BJ (cell line): Measurements from ENCODE around the gene KCND3. TPM values are rescaled to one million over a fixed set of nuclear protein-coding genes. Genes with fewer than 3 reads are reported as not detected.

ENCODE experiments used
- CTCF ChIA-PET: fragments of 350-600 bp; formaldehyde crosslinking; extraction: SDS; loops from one replicate; lab custom pipeline; 2021; ENCODE audit warnings: antibody characterized with exemption, inconsistent platforms; lab: Yijun Ruan, JAX
- POLR2A ChIA-PET: fragments of 300-600 bp; sonication (Branson Sonifier 250); formaldehyde crosslinking; extraction: SDS; loops from one replicate; lab custom pipeline; 2021; ENCODE audit warnings: antibody characterized with exemption; lab: Charles Lee
- DNase-seq: peaks from one replicate; pipeline ENCODE4 v3.0.0-alpha.2; 2011; ENCODE audit warnings: low read depth
- H3K27me3 ChIP-seq: 2 replicates; pipeline ENCODE4 v1.6.0; 2011; ENCODE audit warnings: low read length; ENCODE audit not compliant: control insufficient read depth, insufficient read depth
- H3K36me3 ChIP-seq: 2 replicates; pipeline ENCODE4 v1.5.1; 2011; ENCODE audit warnings: low read length; ENCODE audit not compliant: control insufficient read depth, insufficient read depth
- H3K4me3 ChIP-seq: 2 replicates; pipeline ENCODE4 v1.5.1; 2011; ENCODE audit warnings: low read depth, mild to moderate bottlenecking, control low read depth, low read length
- polyA plus RNA-seq: library from polyadenylated mRNA; depleted of rRNA; stranded (reverse); fragments of >200 nt; gene quantifications from 2 replicates; pipeline ENCODE4 v1.2.3, GENCODE V29; 2011
- TF ChIP-seq, protein P1 (sequence below): IDR thresholded peaks from 2 replicates; pipeline ENCODE4 v1.5.1; 2011; ENCODE audit warnings: low read depth, mild to moderate bottlenecking, control low read depth, inconsistent platforms, low read length, moderate library complexity; ENCODE audit not compliant: insufficient read depth

KCND3 gene
- polyA plus RNA-seq, 1 experiment = 3.6 TPM

DNA sequence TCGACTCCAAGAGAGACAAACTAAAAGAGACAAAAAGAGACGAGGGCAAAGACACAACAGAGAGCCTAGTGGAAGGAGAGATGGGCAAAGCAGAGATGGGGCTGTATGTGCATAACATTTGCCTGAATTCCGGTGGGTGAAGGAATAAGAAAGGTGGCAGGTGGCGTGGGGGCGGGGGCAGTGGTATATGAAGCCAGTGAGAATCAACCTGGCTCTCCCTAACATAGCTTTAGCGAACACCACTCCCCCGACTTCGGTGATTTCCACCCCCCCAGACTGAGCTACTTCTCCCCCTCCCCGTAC lies 251.4 kb downstream of the KCND3 start:
- TF ChIP-seq, protein P1, sequence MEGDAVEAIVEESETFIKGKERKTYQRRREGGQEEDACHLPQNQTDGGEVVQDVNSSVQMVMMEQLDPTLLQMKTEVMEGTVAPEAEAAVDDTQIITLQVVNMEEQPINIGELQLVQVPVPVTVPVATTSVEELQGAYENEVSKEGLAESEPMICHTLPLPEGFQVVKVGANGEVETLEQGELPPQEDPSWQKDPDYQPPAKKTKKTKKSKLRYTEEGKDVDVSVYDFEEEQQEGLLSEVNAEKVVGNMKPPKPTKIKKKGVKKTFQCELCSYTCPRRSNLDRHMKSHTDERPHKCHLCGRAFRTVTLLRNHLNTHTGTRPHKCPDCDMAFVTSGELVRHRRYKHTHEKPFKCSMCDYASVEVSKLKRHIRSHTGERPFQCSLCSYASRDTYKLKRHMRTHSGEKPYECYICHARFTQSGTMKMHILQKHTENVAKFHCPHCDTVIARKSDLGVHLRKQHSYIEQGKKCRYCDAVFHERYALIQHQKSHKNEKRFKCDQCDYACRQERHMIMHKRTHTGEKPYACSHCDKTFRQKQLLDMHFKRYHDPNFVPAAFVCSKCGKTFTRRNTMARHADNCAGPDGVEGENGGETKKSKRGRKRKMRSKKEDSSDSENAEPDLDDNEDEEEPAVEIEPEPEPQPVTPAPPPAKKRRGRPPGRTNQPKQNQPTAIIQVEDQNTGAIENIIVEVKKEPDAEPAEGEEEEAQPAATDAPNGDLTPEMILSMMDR = no peak
- no peaks in the 10 kb centered on the region for H3K27me3 ChIP-seq
- peak overlapping the region; percentile 62 for H3K4me3 ChIP-seq
- POLR2A ChIA-PET = no interaction called here
- no peak for DNase-seq
- CTCF ChIA-PET = interaction anchor here (0.7 to 4.0 kb wide), 5 partner anchors 8 to 230 kb away, joined by 3 to 14 read pairs (median 3); no protein-coding TSS in a partner anchor
- H3K36me3 ChIP-seq = no peaks in the 10 kb centered on the region

DNA sequence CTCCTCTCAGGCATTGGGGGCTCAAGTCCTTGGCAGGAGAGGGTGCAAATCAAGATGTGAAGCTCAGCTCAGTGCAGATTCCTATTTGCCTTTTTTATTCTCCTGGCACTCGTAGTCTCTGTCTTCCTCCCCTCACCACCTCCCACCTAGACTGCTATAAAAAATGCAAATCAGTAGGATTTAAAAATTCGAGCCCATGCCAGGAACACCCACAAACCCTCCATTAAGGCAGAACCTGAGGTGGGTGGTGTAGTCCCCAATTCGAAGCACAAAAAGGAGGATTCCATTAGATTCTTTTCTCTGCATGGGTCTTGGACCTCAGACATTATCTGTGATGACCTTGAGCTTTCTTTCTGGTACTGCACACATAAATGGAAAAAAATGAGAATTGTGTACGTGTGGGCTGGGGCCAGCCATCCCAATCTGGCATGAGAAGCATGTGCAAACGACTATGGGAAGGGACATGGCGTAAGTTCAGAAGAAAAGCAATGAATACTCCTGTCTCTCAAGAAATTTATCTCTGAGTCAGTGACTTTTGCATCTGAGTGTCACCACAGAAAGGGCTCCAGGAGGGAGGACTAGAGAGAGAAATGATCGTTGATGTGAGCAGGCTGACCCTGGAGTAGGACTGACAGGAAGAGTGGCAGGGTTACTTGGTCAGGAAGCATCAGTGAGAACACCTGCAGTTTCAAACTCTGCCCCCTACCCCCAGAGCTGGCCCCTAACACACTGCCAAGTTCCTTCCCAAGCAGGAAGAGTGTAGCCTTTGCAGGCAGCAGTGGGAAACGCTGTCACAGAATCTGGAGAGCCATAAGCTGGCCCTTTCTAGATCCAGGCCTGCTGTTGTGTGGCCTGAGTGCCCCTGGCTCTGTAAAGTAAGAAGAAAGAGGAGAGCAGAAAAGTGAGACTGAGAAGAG lies 252.0 kb downstream of the KCND3 start:
- Histone ChIP-seq H3K27me3 (no peaks in the 10 kb centered on the region), H3K36me3 (no peaks in the 10 kb centered on the region), H3K4me3 (peak overlapping the region; percentile 62; the same call in 1 of the 2 replicates)
- DNase-seq = no peak
- POLR2A ChIA-PET = no interaction called here
- CTCF ChIA-PET = interaction anchor here (0.5 to 3.0 kb wide), 8 partner anchors 8 to 29 kb away, joined by 3 to 12 read pairs (median 3); no protein-coding TSS in a partner anchor
- TF ChIP-seq, protein P1 = no peak

DNA sequence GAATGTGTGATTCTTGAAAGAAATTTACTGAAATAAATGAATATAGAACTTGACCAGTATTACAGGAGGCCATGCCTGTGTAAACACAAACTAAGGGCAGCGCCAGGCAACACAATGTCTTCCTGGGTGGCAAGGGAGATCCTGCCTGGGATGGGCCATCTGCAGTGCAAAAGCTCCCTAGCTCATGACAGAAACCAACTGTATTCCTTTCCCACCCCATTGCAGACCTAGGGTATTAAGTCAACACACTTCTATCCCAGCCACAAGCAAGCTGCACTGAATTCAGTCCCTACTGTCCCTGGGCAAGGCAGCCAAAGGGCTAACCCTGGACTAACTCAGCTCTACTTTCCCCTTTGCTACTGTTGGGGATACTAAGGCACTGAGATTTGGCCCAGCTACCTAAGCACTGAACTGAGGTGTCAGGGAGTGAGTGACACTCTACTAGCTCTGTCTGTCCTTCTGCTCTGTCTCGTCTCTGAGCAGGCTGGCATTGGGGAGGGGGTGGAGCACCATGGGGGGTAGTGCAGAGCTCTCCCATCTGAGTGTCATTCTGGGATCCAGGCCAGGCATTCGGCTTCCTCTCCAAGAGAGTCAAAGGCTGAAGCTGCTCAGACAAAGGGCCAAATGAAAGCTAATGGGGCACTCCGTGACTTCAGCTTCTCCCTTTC lies 252.8 kb downstream of the KCND3 start:
- ChIA-PET POLR2A (interaction anchor here (0.6 kb wide), 1 partner anchor 32 kb away, joined by 5 read pairs; no protein-coding TSS in a partner anchor), CTCF (interaction anchor here (0.5 to 3.0 kb wide), 6 partner anchors 10 to 23 kb away, joined by 3 to 12 read pairs (median 4); no protein-coding TSS in a partner anchor)
- no peak overlapping the region for H3K4me3 ChIP-seq
- no peaks in the 10 kb centered on the region for H3K27me3 ChIP-seq
- no peak for DNase-seq
- TF ChIP-seq, protein P1 = no peak
- H3K36me3 ChIP-seq = no peaks in the 10 kb centered on the region

DNA sequence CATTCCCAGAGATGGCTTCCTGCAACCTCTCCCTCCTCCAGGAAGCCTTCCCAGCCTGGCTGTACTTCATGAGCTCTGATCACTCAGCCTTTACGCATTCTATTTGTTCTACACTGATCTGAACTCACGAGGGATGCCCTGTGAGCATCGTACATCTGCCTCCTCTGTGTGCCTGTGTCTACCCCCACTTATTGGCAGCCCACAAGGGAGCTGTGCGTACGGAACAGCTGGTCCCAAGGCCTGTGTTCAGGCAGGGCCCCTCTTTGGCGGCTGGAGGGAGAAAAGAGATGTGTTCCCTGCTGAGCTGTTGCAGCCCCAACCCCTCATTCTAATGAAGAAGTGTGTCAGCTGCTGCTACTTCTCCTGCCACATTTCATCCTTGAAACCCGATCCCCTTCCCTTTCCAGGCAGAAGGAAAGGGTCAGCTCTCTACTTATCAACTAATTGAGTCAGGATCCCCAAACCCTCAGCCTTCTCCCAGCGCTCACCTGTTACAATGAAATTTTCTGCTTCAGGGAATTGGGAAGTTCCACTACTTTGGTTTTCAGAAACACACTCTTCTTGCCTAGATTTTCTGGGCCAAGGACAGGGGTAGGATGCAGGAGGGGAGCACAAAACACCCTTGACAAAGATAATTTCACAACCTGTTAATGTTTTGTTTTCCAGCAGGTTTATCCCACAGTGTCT lies 253.5 kb downstream of the KCND3 start:
- ChIA-PET CTCF (interaction anchor here (1.0 to 3.0 kb wide), 6 partner anchors 11 to 33 kb away, joined by 3 to 12 read pairs (median 4); no protein-coding TSS in a partner anchor), POLR2A (interaction anchor here (0.6 kb wide), 1 partner anchor 33 kb away, joined by 5 read pairs; no protein-coding TSS in a partner anchor)
- DNase-seq = no peak
- Histone ChIP-seq H3K4me3 (no peak overlapping the region), H3K36me3 (no peaks in the 10 kb centered on the region), H3K27me3 (no peaks in the 10 kb centered on the region)
- TF ChIP-seq, protein P1 = no peak
